PC-9 (cell line): ENCODE results near the gene CHN1. TPM values are rescaled to one million over a fixed set of nuclear protein-coding genes. Genes with fewer than 3 reads are reported as not detected.

Source experiments
- BruUV-seq: library from RNA; stranded (reverse); fragments of 400-500 nt; replicated peaks from 2 replicates; lab custom pipeline; 2021; lab: Mats Ljungman, UMichigan
- CTCF ChIA-PET: fragments of 300-600 bp; sonication (Branson Sonifier 250); formaldehyde crosslinking; loops from one replicate; lab custom pipeline; 2022; ENCODE audit warnings: antibody characterized with exemption; lab: Charles Lee
- POLR2A ChIA-PET: fragments of 300-600 bp; sonication (Branson Sonifier 250); formaldehyde crosslinking; loops from one replicate; lab custom pipeline; 2022; ENCODE audit warnings: antibody characterized with exemption; ENCODE audit not compliant: unreplicated experiment; lab: Charles Lee
- DNase-seq, 2 experiments: peaks; one replicate each; pipeline versions ENCODE4 v3.0.0 to v3.0.0-alpha.2; 2015 to 2022; ENCODE audit warnings: mixed read lengths in 1 of 2
- H2AFZ ChIP-seq: fragments of 200-600 bp; sonication (generic); 2 replicates; pipeline ENCODE4 v1.8.1; 2017; ENCODE audit warnings: antibody characterized with exemption
- H3F3A ChIP-seq: fragments of 200-600 bp; sonication (generic); 2 replicates; pipeline ENCODE4 v1.8.1; 2017; ENCODE audit warnings: antibody characterized with exemption, mild to moderate bottlenecking, low read depth; ENCODE audit not compliant: insufficient read depth
- H3K27ac ChIP-seq: fragments of 200-600 bp; sonication (generic); 2 replicates; pipeline ENCODE4 v1.6.1; 2016; ENCODE audit warnings: mixed run types
- H3K27me3 ChIP-seq: fragments of 200-600 bp; sonication (generic); 2 replicates; pipeline ENCODE4 v1.6.1; 2016; ENCODE audit warnings: low read depth, mixed run types; ENCODE audit not compliant: insufficient read depth
- H3K36me3 ChIP-seq: fragments of 200-600 bp; sonication (generic); 2 replicates; pipeline ENCODE4 v1.6.1; 2016; ENCODE audit warnings: low read depth, mixed run types
- H3K4me1 ChIP-seq: fragments of 200-600 bp; sonication (generic); replicated peaks from 2 replicates; pipeline ENCODE4 v1.6.1; 2016; ENCODE audit warnings: mixed run types; ENCODE audit not compliant: insufficient read depth
- H3K4me2 ChIP-seq: fragments of 200-600 bp; sonication (generic); 2 replicates; pipeline ENCODE4 v1.6.1; 2017; ENCODE audit warnings: mixed run types
- H3K4me3 ChIP-seq: fragments of 200-600 bp; sonication (generic); 2 replicates; pipeline ENCODE4 v1.6.1; 2016; ENCODE audit warnings: mixed run types
- H3K79me2 ChIP-seq: fragments of 200-600 bp; sonication (generic); 2 replicates; pipeline ENCODE4 v1.6.1; 2017; ENCODE audit warnings: low read depth, mixed run types
- H3K9me2 ChIP-seq: fragments of 200-600 bp; sonication (generic); 2 replicates; pipeline ENCODE4 v1.8.1; 2017; ENCODE audit warnings: mild to moderate bottlenecking; ENCODE audit not compliant: insufficient read depth
- H3K9me3 ChIP-seq: fragments of 200-600 bp; sonication (generic); 2 replicates; pipeline ENCODE4 v1.8.1; 2016; ENCODE audit warnings: low read depth; ENCODE audit not compliant: insufficient read depth
- H4K20me1 ChIP-seq: fragments of 200-600 bp; sonication (generic); 2 replicates; pipeline ENCODE4 v1.8.1; 2017; ENCODE audit not compliant: insufficient read depth
- CTCF ChIP-seq: fragments of 200-600 bp; sonication (generic); conservative IDR thresholded peaks from 2 replicates; pipeline ENCODE4 v1.6.1; 2017; ENCODE audit warnings: mixed run types, antibody characterized with exemption, mild to moderate bottlenecking, moderate library complexity
- EZH2 ChIP-seq: fragments of 200-600 bp; sonication (generic); IDR thresholded peaks from 2 replicates; pipeline ENCODE4 v1.8.0; 2017; ENCODE audit warnings: antibody characterized with exemption, low read depth
- intact Hi-C: fragments of 100-400 bp; cut with micrococcal nuclease; formaldehyde crosslinking; loops from one replicate; pipeline ENCODE4 v1.10.0; 2022; ENCODE audit not compliant: unreplicated experiment
- total RNA-seq: library from RNA; stranded (reverse); gene quantifications from 2 replicates; pipeline ENCODE4 v1.2.3, GENCODE V29; 2021

Gene CHN1
- total RNA-seq, 1 experiment from 2014 or later: 14.0 TPM

- ChIA-PET POLR2A (no interaction called here), CTCF (no interaction called here)
- peaks cover 2% of the 10 kb centered on the region; the same call in 1 of the 2 replicates for H3K9me3 ChIP-seq
- H3K36me3 ChIP-seq: no peaks in the 10 kb centered on the region
- H3K79me2 ChIP-seq: no peaks in the 10 kb centered on the region
- TF ChIP-seq EZH2: no peak
- no peak for TF ChIP-seq CTCF
- H3K27me3 ChIP-seq: no peaks in the 10 kb centered on the region
- no peaks in the 10 kb centered on the region for H3K9me2 ChIP-seq
- BruUV-seq: no TSS peak
- H3K4me2 ChIP-seq: no peak overlapping the region
- H2AFZ ChIP-seq: no peak overlapping the region
- H3K27ac ChIP-seq: no peak overlapping the region
- H3K4me3 ChIP-seq: no peak overlapping the region
- no peaks in the 10 kb centered on the region for H4K20me1 ChIP-seq
- no peak for DNase-seq
- H3F3A ChIP-seq: no peaks in the 10 kb centered on the region
- intact Hi-C loops: no loop called here
- no peaks in the 10 kb centered on the region for H3K4me1 ChIP-seq
These were observed 117.0 kb downstream of the CHN1 start for GRCh38 chr2:174888146-174888545.

- no peak for DNase-seq
- Histone ChIP-seq H2AFZ (no peak overlapping the region), H3K4me2 (no peak overlapping the region), H3K9me2 (no peaks in the 10 kb centered on the region), H3K9me3 (no peaks in the 10 kb centered on the region), H3K4me3 (no peak overlapping the region), H3K79me2 (no peaks in the 10 kb centered on the region), H3K27ac (no peak overlapping the region), H4K20me1 (no peaks in the 10 kb centered on the region), H3F3A (no peaks in the 10 kb centered on the region), H3K27me3 (no peaks in the 10 kb centered on the region), H3K4me1 (no peaks in the 10 kb centered on the region), H3K36me3 (no peaks in the 10 kb centered on the region)
- no peak for TF ChIP-seq CTCF
- no peak for TF ChIP-seq EZH2
- intact Hi-C loops: no loop called here
- ChIA-PET POLR2A (no interaction called here), CTCF (no interaction called here)
- no TSS peak for BruUV-seq
These were observed 122.8 kb downstream of the CHN1 start for GRCh38 chr2:174882416-174882815.

GRCh38 chr2:174881678-174882077 lies 123.5 kb downstream of the CHN1 start:
- TF ChIP-seq EZH2 (no peak), CTCF (no peak)
- Histone ChIP-seq H3K27ac (no peak overlapping the region), H3K9me3 (no peaks in the 10 kb centered on the region), H3K9me2 (no peaks in the 10 kb centered on the region), H3K36me3 (no peaks in the 10 kb centered on the region), H4K20me1 (no peaks in the 10 kb centered on the region), H3F3A (no peaks in the 10 kb centered on the region), H3K4me2 (no peak overlapping the region), H3K4me3 (no peak overlapping the region), H3K79me2 (no peaks in the 10 kb centered on the region), H3K4me1 (no peaks in the 10 kb centered on the region), H3K27me3 (no peaks in the 10 kb centered on the region), H2AFZ (no peak overlapping the region)
- DNase-seq: no peak
- ChIA-PET CTCF (no interaction called here), POLR2A (interaction anchor here (0.5 kb wide), 1 partner anchor 633 kb away, joined by 17 read pairs; the partner anchor contains the start of gene OLA1)
- no TSS peak for BruUV-seq
- intact Hi-C loops: no loop called here
